Nephron (organoid): Measurements from ENCODE around the gene RAD9A.

Source experiments
- H3K27ac Mint-ChIP-seq, 3 experiments: 2 replicates each; pipeline ENCODE4 v1.8.0; 2020; ENCODE audit warnings: mixed read lengths in 3 of 3, mild to moderate bottlenecking in 2 of 3, moderate library complexity in 1 of 3
- H3K27me3 Mint-ChIP-seq: 2 replicates; pipeline ENCODE4 v1.8.0; 2021; ENCODE audit warnings: low read depth, mild to moderate bottlenecking, moderate library complexity, mixed read lengths
- H3K36me3 Mint-ChIP-seq: 2 replicates; pipeline ENCODE4 v1.8.0; 2020; ENCODE audit warnings: low read depth, mixed read lengths
- H3K4me1 Mint-ChIP-seq: 2 replicates; pipeline ENCODE4 v1.8.0; 2020; ENCODE audit warnings: mixed read lengths
- H3K4me3 Mint-ChIP-seq, 3 experiments: 2 replicates each; pipeline ENCODE4 v1.8.0; 2020; ENCODE audit warnings: mild to moderate bottlenecking in 3 of 3, mixed read lengths in 3 of 3, moderate library complexity in 2 of 3
- H3K9me3 Mint-ChIP-seq: 2 replicates; pipeline ENCODE4 v1.8.0; 2020; ENCODE audit warnings: mixed read lengths
- TF ChIP-seq, protein P1 (sequence below), 3 experiments: fragments of 200-600 bp; sonication (generic); IDR thresholded peaks; one replicate each; pipeline ENCODE4 v1.5.0; 2021; ENCODE audit warnings: antibody characterized with exemption in 3 of 3; ENCODE audit not compliant: unreplicated experiment in 3 of 3

RAD9A gene

DNA sequence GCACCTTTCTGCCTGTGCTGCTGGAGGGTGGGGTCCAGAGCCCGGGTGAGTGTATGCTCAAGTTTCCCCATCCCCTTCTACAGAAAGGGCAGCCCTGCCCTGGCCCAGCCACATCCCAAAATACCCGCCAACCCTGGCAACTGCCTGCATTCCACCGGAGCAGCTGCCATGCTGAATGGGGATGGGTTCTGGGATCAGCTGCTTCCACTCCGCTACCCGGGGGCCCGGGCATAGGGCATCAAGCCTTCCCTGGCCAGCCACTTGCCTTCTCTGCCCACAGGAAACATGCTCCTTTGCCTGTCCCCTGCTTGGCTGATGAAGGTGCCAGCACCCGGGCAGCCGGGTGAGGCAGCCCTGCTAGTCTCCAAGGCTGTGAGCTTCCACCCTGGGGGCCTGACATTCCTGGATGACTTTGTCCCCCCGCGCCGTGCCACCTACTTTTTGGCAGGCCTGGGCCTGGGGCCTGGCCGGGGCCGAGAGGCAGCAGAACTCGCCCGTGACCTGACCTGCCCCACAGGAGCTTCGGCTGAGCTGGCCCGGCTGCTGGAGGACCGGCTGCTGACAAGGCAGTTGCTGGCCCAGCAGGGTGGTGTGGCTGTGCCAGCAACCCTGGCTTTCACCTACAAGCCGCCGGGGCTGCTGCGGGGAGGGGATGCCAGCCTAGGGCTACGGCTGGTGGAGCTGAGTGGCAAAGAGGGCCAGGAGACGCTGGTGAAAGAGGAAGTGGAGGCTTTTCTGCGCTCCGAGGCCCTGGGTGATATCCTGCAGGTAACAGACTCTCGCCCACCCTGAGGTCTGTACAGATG lies 26.9 kb downstream of the RAD9A start:
- TF ChIP-seq, protein P1, sequence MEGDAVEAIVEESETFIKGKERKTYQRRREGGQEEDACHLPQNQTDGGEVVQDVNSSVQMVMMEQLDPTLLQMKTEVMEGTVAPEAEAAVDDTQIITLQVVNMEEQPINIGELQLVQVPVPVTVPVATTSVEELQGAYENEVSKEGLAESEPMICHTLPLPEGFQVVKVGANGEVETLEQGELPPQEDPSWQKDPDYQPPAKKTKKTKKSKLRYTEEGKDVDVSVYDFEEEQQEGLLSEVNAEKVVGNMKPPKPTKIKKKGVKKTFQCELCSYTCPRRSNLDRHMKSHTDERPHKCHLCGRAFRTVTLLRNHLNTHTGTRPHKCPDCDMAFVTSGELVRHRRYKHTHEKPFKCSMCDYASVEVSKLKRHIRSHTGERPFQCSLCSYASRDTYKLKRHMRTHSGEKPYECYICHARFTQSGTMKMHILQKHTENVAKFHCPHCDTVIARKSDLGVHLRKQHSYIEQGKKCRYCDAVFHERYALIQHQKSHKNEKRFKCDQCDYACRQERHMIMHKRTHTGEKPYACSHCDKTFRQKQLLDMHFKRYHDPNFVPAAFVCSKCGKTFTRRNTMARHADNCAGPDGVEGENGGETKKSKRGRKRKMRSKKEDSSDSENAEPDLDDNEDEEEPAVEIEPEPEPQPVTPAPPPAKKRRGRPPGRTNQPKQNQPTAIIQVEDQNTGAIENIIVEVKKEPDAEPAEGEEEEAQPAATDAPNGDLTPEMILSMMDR (IDR thresholded peaks at IDR 0.05; ENCODE audit: unreplicated experiment in 3 of 3), result no peak
- H3K36me3 Mint-ChIP-seq, result no peaks in the 10 kb centered on the region
- no peaks in the 10 kb centered on the region for H3K9me3 Mint-ChIP-seq
- H3K27ac Mint-ChIP-seq, result peak overlapping the region in 1 of 3 experiments; percentile 66
- H3K27me3 Mint-ChIP-seq, result peaks cover 33% of the 10 kb centered on the region
- H3K4me1 Mint-ChIP-seq, result peaks cover 19% of the 10 kb centered on the region
- H3K4me3 Mint-ChIP-seq, result peak overlapping the region in 2 of 3 experiments; percentile 48 to 74

DNA sequence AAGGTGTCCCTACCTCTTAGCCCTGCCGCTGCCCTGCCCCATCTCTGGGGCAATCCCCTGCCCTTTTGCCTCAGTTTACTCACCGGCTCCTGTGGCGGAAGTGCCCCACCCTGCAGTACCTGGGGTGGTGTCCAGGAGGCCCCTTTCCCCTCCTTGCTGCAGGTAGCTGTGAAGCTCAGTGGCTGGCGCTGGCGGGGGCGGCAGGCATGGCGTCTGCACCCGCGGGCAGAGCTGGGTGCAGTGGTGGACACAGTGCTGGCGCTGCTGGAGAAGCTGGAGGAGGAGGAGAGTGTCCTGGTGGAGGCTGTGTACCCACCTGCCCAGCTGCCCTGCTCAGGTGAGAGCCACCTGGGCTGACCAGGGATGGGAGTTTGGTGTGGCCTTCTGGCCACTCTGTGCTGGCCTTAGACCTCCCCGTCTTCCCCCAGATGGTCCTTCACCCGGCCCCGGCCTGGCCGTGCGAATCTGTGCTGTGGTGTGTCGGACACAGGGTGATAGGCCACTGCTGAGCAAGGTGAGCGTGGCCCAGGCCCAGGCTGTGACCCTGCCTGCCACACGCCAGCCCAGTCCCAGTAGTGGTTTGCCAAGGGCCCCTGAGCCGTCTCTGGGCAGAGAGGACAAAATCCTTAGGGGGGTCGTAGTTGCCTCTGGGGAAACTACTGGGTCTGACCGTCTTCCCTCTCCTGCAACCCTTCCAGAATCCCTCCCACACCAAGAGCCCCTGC lies 27.7 kb downstream of the RAD9A start:
- peak overlapping the region; percentile 77 to 83 (median 80) for H3K4me3 Mint-ChIP-seq
- H3K27me3 Mint-ChIP-seq, result peaks cover 25% of the 10 kb centered on the region
- no peaks in the 10 kb centered on the region for H3K36me3 Mint-ChIP-seq
- peaks cover 19% of the 10 kb centered on the region for H3K4me1 Mint-ChIP-seq
- no peaks in the 10 kb centered on the region for H3K9me3 Mint-ChIP-seq
- TF ChIP-seq, protein P1 (IDR thresholded peaks at IDR 0.05; ENCODE audit: unreplicated experiment in 3 of 3), result no peak
- H3K27ac Mint-ChIP-seq, result peak overlapping the region; percentile 48 to 91 (median 84)

DNA sequence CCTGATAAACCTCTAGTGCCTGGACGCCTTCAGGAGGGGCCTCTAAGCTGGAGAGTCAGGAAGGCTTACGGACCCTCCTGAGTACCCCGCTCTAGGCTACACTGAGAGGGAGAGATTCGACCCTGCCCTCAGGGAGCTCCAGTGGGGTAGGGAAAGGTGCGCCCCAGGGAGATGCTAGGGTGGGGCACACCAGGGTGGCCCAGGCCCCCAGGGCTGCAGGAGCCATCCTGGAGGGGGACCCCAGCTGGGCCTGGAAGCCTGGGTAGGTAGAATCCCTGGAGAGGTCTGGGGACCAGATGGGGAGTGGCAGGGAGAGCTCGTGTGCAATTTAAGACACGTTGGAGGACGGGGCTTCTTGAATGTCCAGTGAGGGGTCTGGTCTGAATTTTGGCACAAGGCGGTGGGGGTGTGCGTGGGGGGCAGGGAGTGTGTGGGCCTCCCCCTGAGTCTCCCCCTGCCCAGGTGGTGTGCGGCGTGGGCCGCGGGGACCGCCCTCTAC lies 28.4 kb downstream of the RAD9A start:
- Mint-ChIP-seq H3K27me3 (peaks cover 18% of the 10 kb centered on the region), H3K4me1 (peaks cover 19% of the 10 kb centered on the region), H3K4me3 (peak overlapping the region; percentile 77 to 83 (median 80)), H3K36me3 (no peaks in the 10 kb centered on the region), H3K9me3 (no peaks in the 10 kb centered on the region), H3K27ac (peak overlapping the region; percentile 48 to 91 (median 84))
- TF ChIP-seq, protein P1 (IDR thresholded peaks at IDR 0.05; ENCODE audit: unreplicated experiment in 3 of 3), result no peak

DNA sequence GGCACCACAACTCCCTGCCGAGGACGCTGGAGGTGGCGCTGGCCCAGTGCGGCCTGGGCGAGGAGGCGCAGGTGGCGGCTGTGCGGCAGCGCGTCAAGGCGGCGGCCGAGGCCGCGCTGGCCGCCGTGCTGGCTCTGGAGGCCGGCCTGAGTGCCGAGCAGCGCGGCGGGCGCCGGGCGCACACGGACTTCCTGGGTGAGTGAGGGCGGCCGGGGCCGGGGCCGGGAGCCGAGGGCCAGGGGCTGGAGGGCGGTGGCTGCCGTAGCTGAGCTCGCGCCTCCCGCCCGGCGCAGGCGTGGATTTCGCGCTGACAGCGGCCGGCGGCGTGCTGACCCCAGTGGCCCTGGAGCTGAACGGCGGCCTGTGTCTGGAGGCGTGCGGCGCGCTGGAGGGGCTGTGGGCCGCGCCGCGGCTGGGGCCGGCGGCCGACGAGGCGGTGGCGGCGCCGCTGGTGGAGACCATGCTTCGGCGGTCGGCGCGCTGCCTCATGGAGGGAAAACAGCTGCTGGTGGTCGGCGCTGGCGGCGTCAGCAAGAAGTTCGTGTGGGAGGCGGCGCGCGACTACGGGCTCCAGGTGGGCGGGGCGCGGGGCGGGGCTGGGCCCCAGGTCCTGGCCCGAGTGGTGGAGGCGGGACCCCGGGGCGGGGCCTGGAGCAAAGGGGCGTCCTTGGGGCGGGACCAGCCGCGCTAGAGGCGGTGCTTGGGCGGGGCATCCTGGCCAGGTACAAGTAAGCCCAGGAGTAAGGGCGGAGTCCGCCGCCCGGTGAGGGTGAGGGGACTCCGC lies 29.1 kb downstream of the RAD9A start:
- peak overlapping the region; percentile 55 to 93 (median 90) for H3K27ac Mint-ChIP-seq
- TF ChIP-seq, protein P1 (IDR thresholded peaks at IDR 0.05; ENCODE audit: unreplicated experiment in 3 of 3), result no peak
- H3K4me1 Mint-ChIP-seq, result peaks cover 19% of the 10 kb centered on the region
- no peaks in the 10 kb centered on the region for H3K36me3 Mint-ChIP-seq
- H3K9me3 Mint-ChIP-seq, result no peaks in the 10 kb centered on the region
- peaks cover 17% of the 10 kb centered on the region for H3K27me3 Mint-ChIP-seq
- H3K4me3 Mint-ChIP-seq, result peak overlapping the region; percentile 72 to 82 (median 77)

DNA sequence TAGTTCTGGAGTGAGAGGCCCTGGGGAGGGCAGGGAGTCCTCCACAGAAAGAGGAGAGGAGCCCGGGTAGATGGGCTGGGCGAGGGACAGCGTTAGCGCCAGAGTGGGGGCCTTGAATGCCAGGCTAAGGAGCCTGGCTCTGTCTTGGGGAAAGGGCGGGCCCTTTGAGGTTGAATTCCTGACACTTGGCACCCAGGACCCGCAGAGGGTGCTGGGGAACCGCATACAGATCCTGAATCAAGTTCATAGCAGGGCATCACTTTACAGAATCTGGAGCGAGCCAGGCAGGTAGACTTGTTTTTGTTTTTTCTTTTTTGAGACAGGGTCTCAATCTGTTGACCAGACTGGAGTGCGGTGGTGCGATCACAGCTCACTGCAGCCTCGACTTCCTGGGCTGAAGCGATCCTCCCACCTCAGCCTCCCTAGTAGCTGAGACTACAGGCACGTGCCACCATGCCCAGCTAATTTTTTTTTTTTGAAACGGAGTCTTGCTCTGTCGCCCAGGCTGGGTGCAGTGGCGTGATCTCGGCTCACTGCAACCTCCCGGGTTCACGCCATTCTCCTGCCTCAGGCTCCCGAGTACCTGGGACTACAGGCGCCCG lies 29.7 kb downstream of the RAD9A start:
- Mint-ChIP-seq H3K27me3 (peaks cover 10% of the 10 kb centered on the region), H3K4me1 (peaks cover 13% of the 10 kb centered on the region), H3K4me3 (peak overlapping the region; percentile 72 to 82 (median 77))

More for the DNA sequence above, 29.7 kb downstream of the RAD9A start:
- Mint-ChIP-seq H3K9me3 (no peaks in the 10 kb centered on the region), H3K27ac (peak overlapping the region; percentile 55 to 93 (median 90)), H3K36me3 (no peaks in the 10 kb centered on the region)
- TF ChIP-seq, protein P1 (IDR thresholded peaks at IDR 0.05; ENCODE audit: unreplicated experiment in 3 of 3), result no peak
